GM12872 (cell line): Measurements from ENCODE around the gene SEC61A1.

Source experiments
- TF ChIP-seq, protein P1 (sequence below): IDR thresholded peaks from 3 replicates; pipeline ENCODE4 v1.5.1; 2011; ENCODE audit warnings: low read depth, mild to moderate bottlenecking, low read length, moderate library complexity; ENCODE audit not compliant: insufficient read depth

The SEC61A1 gene

DNA sequence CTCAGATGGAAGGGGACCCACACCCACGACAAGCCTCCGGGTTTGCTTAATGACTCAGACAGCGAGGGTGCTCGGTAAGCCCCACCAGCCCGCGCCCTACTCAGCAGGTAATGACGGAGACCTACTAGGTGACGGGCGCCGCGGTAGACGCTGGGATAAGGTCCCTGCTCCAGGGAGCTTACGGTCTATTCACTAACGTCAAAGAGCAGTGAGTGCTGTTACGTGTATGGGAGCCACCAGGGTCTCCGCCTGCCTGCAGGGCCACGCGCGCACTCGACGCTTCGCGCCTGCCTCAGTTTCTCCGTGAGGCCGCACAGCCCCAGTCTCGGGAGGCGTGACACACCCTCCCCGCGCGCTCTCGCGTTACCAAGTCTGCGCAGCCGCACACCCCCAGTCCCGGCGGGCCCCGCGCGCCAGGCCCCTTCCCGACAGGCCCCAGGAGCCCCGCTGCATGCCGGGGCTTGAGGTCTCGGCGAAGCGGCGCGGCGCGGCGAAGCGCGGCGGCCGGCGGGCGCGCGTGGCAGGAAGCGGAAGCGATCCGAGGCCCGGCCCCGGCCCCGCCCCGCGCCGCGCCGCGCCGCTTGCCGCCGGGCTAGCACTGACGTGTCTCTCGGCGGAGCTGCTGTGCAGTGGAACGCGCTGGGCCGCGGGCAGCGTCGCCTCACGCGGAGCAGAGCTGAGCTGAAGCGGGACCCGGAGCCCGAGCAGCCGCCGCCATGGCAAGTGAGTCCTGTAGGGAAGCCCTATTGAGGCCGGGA, at the start of gene SEC61A1:
TSS of gene SEC61A1 (plus strand) at position 601 of the 758 bp plus-strand sequence. CDS start at position 717, 116 bp downstream.
- TF ChIP-seq, protein P1, sequence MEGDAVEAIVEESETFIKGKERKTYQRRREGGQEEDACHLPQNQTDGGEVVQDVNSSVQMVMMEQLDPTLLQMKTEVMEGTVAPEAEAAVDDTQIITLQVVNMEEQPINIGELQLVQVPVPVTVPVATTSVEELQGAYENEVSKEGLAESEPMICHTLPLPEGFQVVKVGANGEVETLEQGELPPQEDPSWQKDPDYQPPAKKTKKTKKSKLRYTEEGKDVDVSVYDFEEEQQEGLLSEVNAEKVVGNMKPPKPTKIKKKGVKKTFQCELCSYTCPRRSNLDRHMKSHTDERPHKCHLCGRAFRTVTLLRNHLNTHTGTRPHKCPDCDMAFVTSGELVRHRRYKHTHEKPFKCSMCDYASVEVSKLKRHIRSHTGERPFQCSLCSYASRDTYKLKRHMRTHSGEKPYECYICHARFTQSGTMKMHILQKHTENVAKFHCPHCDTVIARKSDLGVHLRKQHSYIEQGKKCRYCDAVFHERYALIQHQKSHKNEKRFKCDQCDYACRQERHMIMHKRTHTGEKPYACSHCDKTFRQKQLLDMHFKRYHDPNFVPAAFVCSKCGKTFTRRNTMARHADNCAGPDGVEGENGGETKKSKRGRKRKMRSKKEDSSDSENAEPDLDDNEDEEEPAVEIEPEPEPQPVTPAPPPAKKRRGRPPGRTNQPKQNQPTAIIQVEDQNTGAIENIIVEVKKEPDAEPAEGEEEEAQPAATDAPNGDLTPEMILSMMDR = no peak

DNA sequence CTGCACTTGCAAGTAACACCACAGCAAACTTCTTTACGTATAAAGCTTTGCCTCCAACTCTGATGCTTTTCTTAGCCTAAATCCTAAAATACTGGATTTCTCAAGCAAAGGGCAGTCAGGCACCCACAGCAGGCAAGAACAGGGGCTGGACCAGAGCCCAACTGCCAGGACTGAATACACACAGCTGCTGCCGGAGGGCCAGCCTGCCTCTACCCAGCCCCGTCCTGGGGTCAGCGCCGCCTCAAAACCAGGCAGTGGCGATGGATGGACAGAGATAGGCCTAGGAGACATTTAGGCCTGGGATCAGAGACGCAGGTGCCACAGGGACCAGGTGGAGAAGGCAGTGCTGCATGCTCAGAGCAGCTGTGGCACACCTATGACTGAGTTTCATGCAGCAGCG, 47.6 kb upstream of the SEC61A1 start:
- TF ChIP-seq, protein P1 = no peak

DNA sequence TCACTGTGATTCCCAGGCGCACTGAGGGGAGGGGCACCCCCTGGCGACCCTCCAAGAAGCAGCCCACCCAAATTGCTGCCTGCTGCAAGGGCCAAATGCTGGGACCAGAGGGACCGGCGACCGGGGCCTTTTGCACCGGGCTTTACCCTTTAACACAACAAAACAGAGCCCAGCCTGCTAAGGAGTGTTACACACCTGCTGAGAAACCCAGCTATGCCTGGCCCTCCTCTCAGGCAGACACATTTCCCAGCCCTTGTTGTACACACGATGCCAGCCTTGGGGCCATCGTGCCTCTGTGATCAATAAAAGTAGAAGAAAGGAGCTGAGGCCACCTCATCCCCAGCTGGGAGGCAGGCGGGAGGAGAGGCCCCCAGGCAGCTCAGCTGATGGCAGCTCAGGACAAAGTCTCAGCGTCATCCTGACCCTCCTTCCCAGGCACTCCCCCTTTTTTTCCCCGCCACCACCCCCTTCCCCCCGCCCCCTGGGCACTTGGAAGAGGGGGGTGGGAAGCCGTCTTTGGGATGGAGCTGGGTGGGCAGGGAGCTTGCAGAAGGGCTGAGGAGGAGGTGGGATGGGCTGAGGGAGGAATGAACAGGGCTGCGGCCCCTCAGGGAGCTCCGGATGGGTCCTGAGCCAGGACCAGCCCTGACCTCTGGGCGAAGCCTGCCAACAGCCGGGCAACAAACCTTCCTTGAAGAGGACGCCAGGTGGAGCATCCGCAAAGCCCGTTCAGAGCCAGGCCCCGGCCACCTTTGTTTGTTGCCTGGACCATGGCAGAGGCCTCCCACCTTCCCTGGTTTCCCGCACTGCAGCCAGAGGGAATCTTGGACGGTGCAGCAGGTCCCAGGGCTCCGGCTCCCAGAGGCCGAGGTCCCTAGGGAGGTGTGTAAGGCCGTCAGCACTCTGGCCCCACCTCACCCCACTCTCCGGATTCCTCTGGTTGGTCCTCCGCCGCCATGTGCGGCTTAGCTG, 45.9 kb upstream of the SEC61A1 start:
- TF ChIP-seq, protein P1 = no peak

DNA sequence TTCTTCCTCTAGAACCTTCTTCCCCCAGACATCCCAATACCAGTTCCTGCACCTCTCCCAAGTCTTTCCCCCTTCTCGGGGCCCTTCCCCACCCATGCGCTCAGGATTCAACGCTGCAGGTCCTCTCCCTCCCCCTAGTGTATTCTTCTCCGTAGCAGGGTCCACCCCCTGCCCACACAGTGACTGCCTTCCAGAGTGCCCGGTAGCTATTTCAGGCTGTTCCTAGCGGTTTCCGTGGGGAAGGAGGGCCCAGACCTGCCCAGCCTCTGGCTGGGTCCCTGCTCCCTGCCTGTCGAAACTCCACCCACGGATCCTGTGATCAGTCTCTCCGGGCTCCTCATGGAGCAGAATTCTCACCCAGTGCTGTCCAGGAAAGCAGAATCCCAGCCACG, 45.2 kb upstream of the SEC61A1 start:
- TF ChIP-seq, protein P1 = no peak

DNA sequence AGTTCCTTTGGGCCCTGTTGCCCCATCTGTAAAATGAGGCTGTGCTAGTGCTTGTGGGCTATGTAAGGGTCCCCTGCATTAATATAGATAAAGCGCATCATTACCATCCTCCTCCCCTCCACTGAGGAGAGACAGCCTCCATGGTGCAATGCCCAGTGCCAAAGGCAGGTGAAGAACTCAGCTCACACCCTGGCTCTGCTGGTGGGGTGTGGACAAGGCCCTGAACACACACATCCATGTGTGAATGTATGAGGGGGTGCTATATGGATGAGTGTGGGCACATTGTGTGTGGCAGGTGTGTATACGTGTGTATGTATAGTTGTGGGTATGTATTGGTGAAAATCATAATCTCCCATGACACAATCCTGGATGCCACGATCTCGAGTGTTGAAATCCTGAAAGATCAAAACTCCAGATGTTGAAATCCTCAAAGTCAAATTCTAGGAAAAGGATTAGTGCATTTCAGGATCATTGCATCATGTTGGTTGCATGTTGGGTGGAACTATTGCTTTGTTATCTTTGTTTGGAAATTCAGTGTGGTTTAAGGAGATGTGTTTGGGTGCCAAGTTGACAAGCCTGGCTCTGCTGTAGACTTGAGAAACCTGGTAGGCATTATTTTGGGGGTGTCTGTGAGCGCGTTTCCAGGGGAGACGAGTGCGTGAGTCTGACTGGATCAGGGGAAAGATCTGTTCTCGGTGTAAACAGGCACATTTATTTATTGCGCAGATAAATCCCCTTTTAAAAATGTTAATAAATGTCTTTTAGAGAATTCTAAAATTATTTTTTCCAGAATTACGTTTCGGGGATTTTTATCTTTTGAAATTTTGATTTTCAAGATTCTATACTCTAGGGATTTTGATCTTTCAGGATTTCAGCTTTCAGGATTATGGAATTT, 42.0 kb upstream of the SEC61A1 start:
- TF ChIP-seq, protein P1 = no peak

DNA sequence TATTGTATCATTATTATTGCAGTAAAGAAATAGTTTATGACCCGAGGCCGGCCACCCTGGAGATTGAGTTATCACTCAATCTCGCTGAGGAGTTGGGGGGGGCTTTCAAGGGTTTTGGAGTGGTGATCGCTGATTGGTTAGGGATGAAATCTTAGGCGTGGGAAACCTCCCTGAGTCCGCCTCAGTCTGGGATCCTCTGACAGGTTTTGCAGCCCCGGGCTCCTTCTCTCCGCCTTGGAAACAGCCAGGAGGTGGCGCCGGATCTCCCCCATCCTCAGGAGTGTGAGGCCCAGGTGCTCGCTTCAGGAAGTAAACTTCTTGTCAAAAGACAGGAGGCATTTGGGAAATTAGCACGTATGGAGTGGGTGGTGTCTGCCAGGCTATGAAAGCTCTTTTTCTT, 41.1 kb upstream of the SEC61A1 start:
- TF ChIP-seq, protein P1 = 0 out of 3 replicates have a peak, but pooled peaks have one; percentile 31
